HG02678 (cell line): ENCODE data around the gene IGSF9B.
A peak's percentile ranks its signal among the peaks of the same experiment; 100 is the strongest.
"Not testable (repeated sequence)": the region's sequence is repeated elsewhere in the genome, so short reads cannot be mapped to it uniquely, and the experiment has no call there.

Experiments
- ATAC-seq: cut with Tn5 transposase; IDR thresholded peaks from one replicate; pipeline ENCODE4 v1.9.1; 2021; ENCODE audit warnings: mild to moderate bottlenecking, moderate library complexity; ENCODE audit not compliant: unreplicated experiment

Gene IGSF9B

GRCh38 chr11:133956650-133957633 is at the start of gene IGSF9B:
Gene IGSF9B, minus strand, starts transcription at chr11:133956968. Its CDS starts 214 bp downstream, at chr11:133956754.
- peak; percentile 99 for ATAC-seq

- ATAC-seq = no peak
These were observed 47.9 kb upstream of the IGSF9B start for GRCh38 chr11:134004496-134005172.

GRCh38 chr11:134003792-134004495 is 47.2 kb upstream of the IGSF9B start:
- ATAC-seq = no peak

- ATAC-seq = not testable (repeated sequence)
These were observed 46.1 kb upstream of the IGSF9B start for GRCh38 chr11:134002819-134003218.

GRCh38 chr11:134002338-134002737 is 45.6 kb upstream of the IGSF9B start:
- not testable (repeated sequence) for ATAC-seq

GRCh38 chr11:134001596-134001995 is 44.8 kb upstream of the IGSF9B start:
- ATAC-seq = no peak

- ATAC-seq = no peak
These were observed 44.3 kb upstream of the IGSF9B start for GRCh38 chr11:134001088-134001487.

- ATAC-seq = no peak
These were observed 42.6 kb upstream of the IGSF9B start for GRCh38 chr11:133999355-133999754.

GRCh38 chr11:133997554-133997953 is 40.8 kb upstream of the IGSF9B start:
- no peak for ATAC-seq

- ATAC-seq = no peak
These were observed 39.9 kb upstream of the IGSF9B start for GRCh38 chr11:133996671-133997070.

GRCh38 chr11:133995066-133995465 is 38.3 kb upstream of the IGSF9B start:
- no peak for ATAC-seq

GRCh38 chr11:133993921-133994320 is 37.2 kb upstream of the IGSF9B start:
- no peak for ATAC-seq

- ATAC-seq = no peak
These were observed 36.3 kb upstream of the IGSF9B start for GRCh38 chr11:133993107-133993506.

- no peak for ATAC-seq
These were observed 35.4 kb upstream of the IGSF9B start for GRCh38 chr11:133992121-133992520.

GRCh38 chr11:133991101-133991500 is 34.3 kb upstream of the IGSF9B start:
- no peak for ATAC-seq

- ATAC-seq = no peak
These were observed 33.7 kb upstream of the IGSF9B start for GRCh38 chr11:133990501-133990900.

- ATAC-seq = no peak
These were observed 32.1 kb upstream of the IGSF9B start for GRCh38 chr11:133988686-133989410.

GRCh38 chr11:133987171-133987570 is 30.4 kb upstream of the IGSF9B start:
- ATAC-seq = no peak

- no peak for ATAC-seq
These were observed 29.5 kb upstream of the IGSF9B start for GRCh38 chr11:133985981-133986944.
